Liver (tissue), 9 donors: ENCODE results near the gene CRADD. TPM values are rescaled to one million over a fixed set of nuclear protein-coding genes. Genes with fewer than 3 reads are reported as not detected.

ENCODE experiments used
- DNase-seq: peaks from one replicate; pipeline ENCODE4 v3.0.0-alpha.2; 2017; ENCODE audit warnings: low spot score
- H3K27ac ChIP-seq, 2 donors: one replicate each; pipeline ENCODE4 v1.7.0; 2013; ENCODE audit warnings: inconsistent platforms in 2 of 2, low read length in 2 of 2, control low read depth in 1 of 2, low read depth in 1 of 2, mild to moderate bottlenecking in 1 of 2
- H3K27me3 ChIP-seq, 4 donors: one replicate each; pipeline versions ENCODE4 v1.6.1 to v1.7.0; 2013; ENCODE audit warnings: low read length in 3 of 4, inconsistent platforms in 1 of 4, mild to moderate bottlenecking in 1 of 4, moderate library complexity in 1 of 4; ENCODE audit not compliant: control insufficient read depth in 4 of 4, insufficient read depth in 4 of 4
- H3K36me3 ChIP-seq, 4 donors: one replicate each; pipeline versions ENCODE4 v1.6.1 to v1.7.0; 2013; ENCODE audit warnings: low read length in 3 of 4, mild to moderate bottlenecking in 3 of 4, low read depth in 1 of 4, moderate library complexity in 1 of 4; ENCODE audit not compliant: control insufficient read depth in 4 of 4, insufficient read depth in 3 of 4
- H3K4me1 ChIP-seq, 4 donors: one replicate each; pipeline versions ENCODE4 v1.6.1 to v1.7.0; 2013; ENCODE audit warnings: low read length in 3 of 4, mild to moderate bottlenecking in 3 of 4, moderate library complexity in 1 of 4; ENCODE audit not compliant: control insufficient read depth in 4 of 4, insufficient read depth in 4 of 4
- H3K4me3 ChIP-seq, 3 donors: one replicate each; pipeline versions ENCODE4 v1.6.1 to v1.7.0; 2013; ENCODE audit warnings: low read length in 3 of 3, control low read depth in 1 of 3, low read depth in 1 of 3, mild to moderate bottlenecking in 1 of 3
- H3K9ac ChIP-seq, 2 donors: one replicate each; pipeline ENCODE4 v1.7.0; 2013; ENCODE audit warnings: low read length in 2 of 2, mild to moderate bottlenecking in 2 of 2, moderate library complexity in 2 of 2, control low read depth in 1 of 2, low read depth in 1 of 2
- H3K9me3 ChIP-seq, 4 donors: one replicate each; pipeline versions ENCODE4 v1.6.1 to v1.7.0; 2013; ENCODE audit warnings: low read length in 3 of 4; ENCODE audit not compliant: control insufficient read depth in 4 of 4
- ATF3 ChIP-seq: IDR thresholded peaks from 2 replicates; pipeline ENCODE4 v1.6.1; 2016; ENCODE audit warnings: antibody characterized with exemption
- FOXA1 ChIP-seq: IDR thresholded peaks from 2 replicates; pipeline ENCODE4 v1.6.1; 2016; ENCODE audit warnings: antibody characterized with exemption
- FOXA2 ChIP-seq: IDR thresholded peaks from 2 replicates; pipeline ENCODE4 v1.6.1; 2016; ENCODE audit warnings: antibody characterized with exemption
- GABPA ChIP-seq, 2 donors: IDR thresholded peaks in 1 of 2; conservative IDR thresholded peaks in 1 of 2; 2 replicates each; pipeline ENCODE4 v1.6.1; 2016; ENCODE audit warnings: antibody characterized with exemption in 2 of 2, mild to moderate bottlenecking in 1 of 2, moderate library complexity in 1 of 2
- HNF4A ChIP-seq, 2 donors: conservative IDR thresholded peaks; 2 replicates each; pipeline ENCODE4 v1.6.1; 2016; ENCODE audit warnings: antibody characterized with exemption in 2 of 2, mild to moderate bottlenecking in 2 of 2
- HNF4G ChIP-seq: IDR thresholded peaks from 2 replicates; pipeline ENCODE4 v1.6.1; 2016; ENCODE audit warnings: antibody characterized with exemption
- JUND ChIP-seq, 2 donors: IDR thresholded peaks; 2 replicates each; pipeline ENCODE4 v1.6.1; 2016; ENCODE audit warnings: antibody characterized with exemption in 2 of 2
- MAX ChIP-seq: IDR thresholded peaks from 2 replicates; pipeline ENCODE4 v1.6.1; 2016; ENCODE audit warnings: antibody characterized with exemption
- NR2F2 ChIP-seq: IDR thresholded peaks from 2 replicates; pipeline ENCODE4 v1.6.1; 2016; ENCODE audit warnings: antibody characterized with exemption
- RAD21 ChIP-seq, 2 donors: IDR thresholded peaks; 2 replicates each; pipeline ENCODE4 v1.6.1; 2016; ENCODE audit warnings: antibody characterized with exemption in 2 of 2, mild to moderate bottlenecking in 2 of 2
- RXRA ChIP-seq, 2 donors: IDR thresholded peaks; 2 replicates each; pipeline ENCODE4 v1.6.1; 2017 to 2018; ENCODE audit warnings: antibody characterized with exemption in 2 of 2, mild to moderate bottlenecking in 1 of 2
- SP1 ChIP-seq: IDR thresholded peaks from 2 replicates; pipeline ENCODE4 v1.6.1; 2018; ENCODE audit warnings: antibody characterized with exemption, mild to moderate bottlenecking
- WGBS: extraction: QIAGEN DNeasy Blood & Tissue Kit; methylation state at CpG from one replicate; pipeline ENCODE4 v1.1.7; 2013; 5-methylcytosine and 5-hydroxymethylcytosine counted together
- polyA plus RNA-seq, 2 donors: library from polyadenylated mRNA; stranded (reverse) in 1 of 2; unstranded in 1 of 2; fragments of 200-250 nt in 1 of 2; fragments of >200 nt in 1 of 2; fragmentation: Nextera tagmentation in 1 of 2; extraction: Ambion mirVana in 1 of 2; gene quantifications; one replicate each; pipeline versions ENCODE4 v1.2.1 to v1.2.3, GENCODE V29; 2013 to 2015
- total RNA-seq, 2 donors: library from RNA; depleted of rRNA; stranded (reverse); fragments of >200 nt; gene quantifications; one replicate each; pipeline ENCODE4 v1.2.3, GENCODE V29; 2014
- TF ChIP-seq, protein P1 (sequence below): fragments of 150-350 bp; IDR thresholded peaks from 2 replicates; pipeline ENCODE4 v1.5.1; 2017; ENCODE audit warnings: improper control_type of control experiment, low read depth, low read length; ENCODE audit not compliant: missing input control
- TF ChIP-seq, protein P2 (sequence below): IDR thresholded peaks from 2 replicates; pipeline ENCODE4 v1.6.1; 2016; ENCODE audit warnings: antibody characterized with exemption
- donor health status: healthy.
- donor health status: healthy.
- donor health status: healthy.
- donor health status: healthy.
- donor health status: healthy.

The CRADD gene
- total and polyA plus RNA-seq, 4 donors = 19.4 to 48.9 (median 29.6) TPM

DNA sequence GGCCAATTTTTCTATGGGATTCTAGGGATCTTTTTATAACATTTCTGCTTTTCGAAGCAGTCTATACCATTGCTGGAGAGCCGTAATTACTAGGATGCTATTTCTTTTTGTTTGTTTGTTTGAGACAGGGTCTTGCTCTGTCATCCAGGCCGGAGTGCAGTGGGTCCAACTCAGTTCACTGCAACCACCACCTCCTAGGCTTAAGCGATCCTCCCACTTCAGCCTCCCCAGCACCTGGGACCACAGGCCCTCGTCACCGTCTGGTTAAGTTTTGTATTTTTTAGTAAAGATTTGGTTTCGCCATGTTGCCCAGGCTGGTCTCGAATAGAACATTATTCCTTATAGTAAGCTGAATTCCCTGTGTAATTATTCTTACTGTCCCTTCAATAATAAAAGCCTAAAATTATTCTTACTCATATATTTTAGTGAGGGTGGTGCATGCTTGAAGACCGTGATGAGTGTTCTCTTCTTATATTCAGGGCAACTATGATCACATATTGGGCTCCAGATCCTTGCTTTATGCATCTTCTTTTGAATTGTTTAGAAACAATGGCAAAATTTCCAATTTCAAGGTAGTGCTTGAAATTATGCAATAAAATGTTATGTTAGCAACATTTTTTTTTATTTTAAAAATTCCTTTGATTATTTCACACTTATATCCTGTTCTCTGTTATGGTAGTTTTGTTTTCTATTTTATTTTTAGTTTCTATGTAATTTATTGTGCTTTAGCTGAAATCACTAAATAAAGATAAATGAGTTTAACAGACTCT lies 66.2 kb downstream of the CRADD start:
- Histone ChIP-seq H3K27ac (peak overlapping the region in 1 of 2 donors; percentile 94), H3K9me3 (no peaks in the 10 kb centered on the region), H3K27me3 (no peaks in the 10 kb centered on the region), H3K4me1 (peaks cover 2 to 40% (median 18%) of the 10 kb centered on the region in 4 donors), H3K4me3 (peak overlapping the region in 2 of 3 donors; percentile 61 to 78), H3K36me3 (no peaks in the 10 kb centered on the region), H3K9ac (peak overlapping the region in 1 of 2 donors; percentile 94)
- WGBS = 89% methylated on average over 9 of the region's 9 CpGs
- no peak for DNase-seq
- no peak for TF ChIP-seq HNF4G
- TF ChIP-seq RXRA (IDR thresholded peaks at IDR 0.05) = no peak
- TF ChIP-seq, protein P1, sequence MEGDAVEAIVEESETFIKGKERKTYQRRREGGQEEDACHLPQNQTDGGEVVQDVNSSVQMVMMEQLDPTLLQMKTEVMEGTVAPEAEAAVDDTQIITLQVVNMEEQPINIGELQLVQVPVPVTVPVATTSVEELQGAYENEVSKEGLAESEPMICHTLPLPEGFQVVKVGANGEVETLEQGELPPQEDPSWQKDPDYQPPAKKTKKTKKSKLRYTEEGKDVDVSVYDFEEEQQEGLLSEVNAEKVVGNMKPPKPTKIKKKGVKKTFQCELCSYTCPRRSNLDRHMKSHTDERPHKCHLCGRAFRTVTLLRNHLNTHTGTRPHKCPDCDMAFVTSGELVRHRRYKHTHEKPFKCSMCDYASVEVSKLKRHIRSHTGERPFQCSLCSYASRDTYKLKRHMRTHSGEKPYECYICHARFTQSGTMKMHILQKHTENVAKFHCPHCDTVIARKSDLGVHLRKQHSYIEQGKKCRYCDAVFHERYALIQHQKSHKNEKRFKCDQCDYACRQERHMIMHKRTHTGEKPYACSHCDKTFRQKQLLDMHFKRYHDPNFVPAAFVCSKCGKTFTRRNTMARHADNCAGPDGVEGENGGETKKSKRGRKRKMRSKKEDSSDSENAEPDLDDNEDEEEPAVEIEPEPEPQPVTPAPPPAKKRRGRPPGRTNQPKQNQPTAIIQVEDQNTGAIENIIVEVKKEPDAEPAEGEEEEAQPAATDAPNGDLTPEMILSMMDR = no peak
- TF ChIP-seq GABPA (IDR thresholded peaks at IDR 0.05 in 1 of 2, conservative IDR thresholded peaks at IDR 0.05 in 1 of 2) = no peak
- TF ChIP-seq MAX = no peak
- no peak for TF ChIP-seq FOXA2
- TF ChIP-seq NR2F2 = no peak
- no peak for TF ChIP-seq RAD21 (IDR thresholded peaks at IDR 0.05)
- TF ChIP-seq SP1 = no peak
- TF ChIP-seq ATF3 = no peak
- no peak for TF ChIP-seq HNF4A (conservative IDR thresholded peaks at IDR 0.05)
- TF ChIP-seq, protein P2, sequence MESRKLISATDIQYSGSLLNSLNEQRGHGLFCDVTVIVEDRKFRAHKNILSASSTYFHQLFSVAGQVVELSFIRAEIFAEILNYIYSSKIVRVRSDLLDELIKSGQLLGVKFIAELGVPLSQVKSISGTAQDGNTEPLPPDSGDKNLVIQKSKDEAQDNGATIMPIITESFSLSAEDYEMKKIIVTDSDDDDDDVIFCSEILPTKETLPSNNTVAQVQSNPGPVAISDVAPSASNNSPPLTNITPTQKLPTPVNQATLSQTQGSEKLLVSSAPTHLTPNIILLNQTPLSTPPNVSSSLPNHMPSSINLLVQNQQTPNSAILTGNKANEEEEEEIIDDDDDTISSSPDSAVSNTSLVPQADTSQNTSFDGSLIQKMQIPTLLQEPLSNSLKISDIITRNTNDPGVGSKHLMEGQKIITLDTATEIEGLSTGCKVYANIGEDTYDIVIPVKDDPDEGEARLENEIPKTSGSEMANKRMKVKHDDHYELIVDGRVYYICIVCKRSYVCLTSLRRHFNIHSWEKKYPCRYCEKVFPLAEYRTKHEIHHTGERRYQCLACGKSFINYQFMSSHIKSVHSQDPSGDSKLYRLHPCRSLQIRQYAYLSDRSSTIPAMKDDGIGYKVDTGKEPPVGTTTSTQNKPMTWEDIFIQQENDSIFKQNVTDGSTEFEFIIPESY = no peak

- no peaks in the 10 kb centered on the region for H3K36me3 ChIP-seq
- 96% methylated on average over 4 of the region's 4 CpGs for WGBS
- no peaks in the 10 kb centered on the region for H3K9me3 ChIP-seq
- no peaks in the 10 kb centered on the region for H3K27me3 ChIP-seq
- no peak overlapping the region for H3K4me3 ChIP-seq
- H3K4me1 ChIP-seq = peaks cover 1 to 45% (median 23%) of the 10 kb centered on the region in 4 donors
- no peak for DNase-seq
- TF ChIP-seq, protein P2 = no peak
- TF ChIP-seq HNF4A (conservative IDR thresholded peaks at IDR 0.05) (no peak), FOXA1 (no peak), HNF4G (no peak), GABPA (IDR thresholded peaks at IDR 0.05 in 1 of 2, conservative IDR thresholded peaks at IDR 0.05 in 1 of 2) (no peak), SP1 (no peak), FOXA2 (no peak), JUND (IDR thresholded peaks at IDR 0.05) (no peak)
- H3K9ac ChIP-seq = no peak overlapping the region
- peak overlapping the region in 1 of 2 donors; percentile 10 for H3K27ac ChIP-seq
These were observed 67.0 kb downstream of the CRADD start for GRCh38 chr12:93743999-93744689.
